ENCODE measurements around the gene GPBAR1. TPM values are rescaled to one million over a fixed set of nuclear protein-coding genes. Genes with fewer than 3 reads are reported as not detected.
A peak's percentile ranks its signal among the peaks of the same experiment; 100 is the strongest.

The GPBAR1 gene
- total RNA-seq, 1 experiment from 2014 or later: 0.29 TPM

DNA sequence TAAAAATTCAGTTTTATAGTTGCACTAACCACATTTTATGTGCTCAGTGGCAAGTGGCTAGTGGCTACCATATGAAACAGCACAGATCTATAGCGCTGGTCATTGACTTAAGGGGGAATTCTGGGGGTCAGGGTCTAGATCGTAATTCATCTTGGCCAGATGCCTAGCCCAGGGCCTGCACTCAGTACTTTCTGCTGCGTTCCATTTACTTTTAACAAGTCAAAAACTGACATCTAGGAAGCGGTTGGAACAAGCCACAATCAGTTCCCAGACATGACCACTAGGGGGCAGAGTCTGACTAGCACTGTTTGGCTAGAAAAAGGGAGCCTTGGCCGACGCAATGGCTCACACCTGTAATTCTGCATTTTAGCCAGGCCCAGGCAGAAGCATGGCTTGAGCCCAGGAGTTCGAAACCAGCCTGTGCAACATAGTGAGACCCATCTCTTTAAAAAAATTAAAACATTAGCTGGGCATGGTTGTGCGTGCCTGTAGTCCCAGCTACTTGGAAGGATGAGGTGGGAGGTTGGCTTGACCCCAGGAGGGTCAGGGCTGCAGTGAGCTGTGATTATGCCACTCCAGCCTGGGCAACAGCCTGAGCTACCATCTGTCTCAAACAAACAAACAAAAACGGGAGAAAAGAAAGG, 40.5 kb downstream of the GPBAR1 start:
- Histone ChIP-seq H3K36me3 (ENCODE audit: control insufficient read depth, insufficient read depth, low read length) (no peaks in the 10 kb centered on the region), H3K27me3 (replicated peaks; ENCODE audit: control insufficient read depth, insufficient read depth, low read length) (no peaks in the 10 kb centered on the region), H3K4me3 (ENCODE audit: low read depth, low read length) (no peak overlapping the region), H3K4me1 (peaks cover 18% of the 10 kb centered on the region), H3K9me3 (no peaks in the 10 kb centered on the region)
- intact Hi-C loops (cut with micrococcal nuclease; ENCODE audit: unreplicated experiment): loop anchor here (1.0 to 5.0 kb wide), 4 partner anchors 9 to 166 kb away; partner anchors contain the start of genes CATIP and TMBIM1
- BruUV-seq (replicated peaks): no TSS peak
- Mint-ChIP-seq H3K27ac (ENCODE audit: unreplicated experiment) (no peak overlapping the region), H3K27me3 (ENCODE audit: insufficient read depth, unreplicated experiment) (no peaks in the 10 kb centered on the region), H3K4me1 (ENCODE audit: low read depth, unreplicated experiment) (peaks cover 31% of the 10 kb centered on the region), H3K4me3 (ENCODE audit: unreplicated experiment) (no peak overlapping the region), H3K9me3 (ENCODE audit: unreplicated experiment) (no peaks in the 10 kb centered on the region), H3K36me3 (ENCODE audit: insufficient read depth, unreplicated experiment) (peaks cover 4% of the 10 kb centered on the region)
- ChIA-PET POLR2A (interaction anchor here (0.8 kb wide), 1 partner anchor 94 kb away, joined by 3 read pairs; no protein-coding TSS in a partner anchor), CTCF (interaction anchor here (1.8 kb wide), 1 partner anchor 95 kb away, joined by 6 read pairs; no protein-coding TSS in a partner anchor)
- DNase-seq: peak; percentile 91 to 93
- TF ChIP-seq, protein P1, sequence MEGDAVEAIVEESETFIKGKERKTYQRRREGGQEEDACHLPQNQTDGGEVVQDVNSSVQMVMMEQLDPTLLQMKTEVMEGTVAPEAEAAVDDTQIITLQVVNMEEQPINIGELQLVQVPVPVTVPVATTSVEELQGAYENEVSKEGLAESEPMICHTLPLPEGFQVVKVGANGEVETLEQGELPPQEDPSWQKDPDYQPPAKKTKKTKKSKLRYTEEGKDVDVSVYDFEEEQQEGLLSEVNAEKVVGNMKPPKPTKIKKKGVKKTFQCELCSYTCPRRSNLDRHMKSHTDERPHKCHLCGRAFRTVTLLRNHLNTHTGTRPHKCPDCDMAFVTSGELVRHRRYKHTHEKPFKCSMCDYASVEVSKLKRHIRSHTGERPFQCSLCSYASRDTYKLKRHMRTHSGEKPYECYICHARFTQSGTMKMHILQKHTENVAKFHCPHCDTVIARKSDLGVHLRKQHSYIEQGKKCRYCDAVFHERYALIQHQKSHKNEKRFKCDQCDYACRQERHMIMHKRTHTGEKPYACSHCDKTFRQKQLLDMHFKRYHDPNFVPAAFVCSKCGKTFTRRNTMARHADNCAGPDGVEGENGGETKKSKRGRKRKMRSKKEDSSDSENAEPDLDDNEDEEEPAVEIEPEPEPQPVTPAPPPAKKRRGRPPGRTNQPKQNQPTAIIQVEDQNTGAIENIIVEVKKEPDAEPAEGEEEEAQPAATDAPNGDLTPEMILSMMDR (IDR thresholded peaks at IDR 0.05; ENCODE audit: insufficient read depth in 1 of 2, low read depth in 1 of 2, low read length in 1 of 2, severe bottlenecking in 1 of 2, unreplicated experiment in 1 of 2): peak; percentile 95 to 96

DNA sequence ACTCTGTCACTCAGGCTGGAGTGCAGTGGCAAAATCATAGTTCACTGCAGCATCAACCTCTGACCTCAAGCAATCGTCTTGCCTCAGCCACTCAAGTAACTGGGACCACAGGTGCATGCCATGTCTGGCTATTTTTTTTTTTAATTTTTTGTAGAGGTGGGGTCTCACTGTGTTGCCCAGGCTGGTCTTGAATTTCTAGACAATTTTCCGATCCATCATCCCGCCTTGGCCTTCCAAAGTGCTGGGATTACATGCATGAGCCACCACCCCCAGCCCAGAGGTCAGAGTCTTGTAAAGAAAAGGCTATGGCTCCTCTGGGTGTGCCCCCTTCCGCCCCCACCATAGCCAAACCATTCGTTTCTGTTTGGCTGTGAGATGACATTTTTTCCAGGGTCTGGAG, 44.6 kb downstream of the GPBAR1 start:
- peaks cover 39% of the 10 kb centered on the region for H3K4me1 Mint-ChIP-seq (ENCODE audit: low read depth, unreplicated experiment)
- CTCF ChIA-PET: no interaction called here
- no peak overlapping the region for H3K27ac Mint-ChIP-seq (ENCODE audit: unreplicated experiment)
- Histone ChIP-seq H3K27me3 (replicated peaks; ENCODE audit: control insufficient read depth, insufficient read depth, low read length) (no peaks in the 10 kb centered on the region), H3K9me3 (no peaks in the 10 kb centered on the region), H3K4me3 (ENCODE audit: low read depth, low read length) (no peak overlapping the region), H3K4me1 (peaks cover 22% of the 10 kb centered on the region), H3K36me3 (ENCODE audit: control insufficient read depth, insufficient read depth, low read length) (no peaks in the 10 kb centered on the region)
- H3K4me3 Mint-ChIP-seq (ENCODE audit: unreplicated experiment): no peak overlapping the region
- POLR2A ChIA-PET: no interaction called here
- peaks cover 4% of the 10 kb centered on the region for H3K36me3 Mint-ChIP-seq (ENCODE audit: insufficient read depth, unreplicated experiment)
- no peaks in the 10 kb centered on the region for H3K9me3 Mint-ChIP-seq (ENCODE audit: unreplicated experiment)
- intact Hi-C loops (cut with micrococcal nuclease; ENCODE audit: unreplicated experiment): no loop called here
- TF ChIP-seq, protein P1 (IDR thresholded peaks at IDR 0.05; ENCODE audit: insufficient read depth in 1 of 2, low read depth in 1 of 2, low read length in 1 of 2, severe bottlenecking in 1 of 2, unreplicated experiment in 1 of 2): no peak
- BruUV-seq (replicated peaks): no TSS peak
- DNase-seq: no peak
- no peaks in the 10 kb centered on the region for H3K27me3 Mint-ChIP-seq (ENCODE audit: insufficient read depth, unreplicated experiment)

DNA sequence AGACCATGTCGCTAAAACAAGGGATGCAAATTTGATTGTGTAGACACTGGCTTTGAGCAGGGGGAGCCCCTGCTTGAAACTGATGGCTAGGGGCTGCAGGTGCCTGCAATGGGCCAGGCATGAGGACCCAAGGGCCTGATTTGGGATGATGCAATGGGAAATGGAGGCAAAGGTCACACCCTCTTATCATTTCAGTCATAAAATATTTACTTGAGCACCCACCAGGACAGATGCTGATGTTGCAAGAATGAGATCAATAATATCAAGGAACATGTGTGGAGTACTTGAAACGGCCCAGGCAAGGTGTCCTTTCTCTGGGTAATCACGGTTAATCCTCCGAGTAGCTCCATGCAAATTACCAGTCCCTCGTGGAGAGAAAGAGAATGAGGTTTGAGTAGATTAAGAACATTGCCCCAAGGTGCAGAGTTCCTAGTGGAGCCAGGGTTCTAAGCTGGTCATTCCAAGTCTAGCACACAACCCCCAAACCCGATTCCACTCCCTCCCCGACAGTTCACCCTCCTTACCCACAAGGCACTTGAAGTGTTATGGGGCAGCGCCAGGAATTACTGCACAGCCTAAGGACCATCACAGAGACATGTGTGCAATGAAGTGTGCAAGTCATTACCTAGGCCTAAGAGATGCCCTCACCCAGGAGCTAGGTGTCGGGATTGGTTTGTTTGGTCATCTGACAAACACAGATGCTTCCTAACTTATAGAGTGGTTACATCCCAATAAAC, 45.5 kb downstream of the GPBAR1 start:
- Mint-ChIP-seq H3K27ac (ENCODE audit: unreplicated experiment) (no peak overlapping the region), H3K4me3 (ENCODE audit: unreplicated experiment) (no peak overlapping the region), H3K27me3 (ENCODE audit: insufficient read depth, unreplicated experiment) (no peaks in the 10 kb centered on the region), H3K36me3 (ENCODE audit: insufficient read depth, unreplicated experiment) (peaks cover 3% of the 10 kb centered on the region), H3K9me3 (ENCODE audit: unreplicated experiment) (no peaks in the 10 kb centered on the region), H3K4me1 (ENCODE audit: low read depth, unreplicated experiment) (peaks cover 37% of the 10 kb centered on the region)
- Histone ChIP-seq H3K27me3 (replicated peaks; ENCODE audit: control insufficient read depth, insufficient read depth, low read length) (no peaks in the 10 kb centered on the region), H3K36me3 (ENCODE audit: control insufficient read depth, insufficient read depth, low read length) (no peaks in the 10 kb centered on the region), H3K9me3 (no peaks in the 10 kb centered on the region), H3K4me1 (peaks cover 26% of the 10 kb centered on the region), H3K4me3 (ENCODE audit: low read depth, low read length) (no peak overlapping the region)
- ChIA-PET CTCF (interaction anchor here (1.1 kb wide), 1 partner anchor 50 kb away, joined by 4 read pairs; the partner anchor contains the start of gene CATIP), POLR2A (no interaction called here)
- no TSS peak for BruUV-seq (replicated peaks)
- no peak for DNase-seq
- intact Hi-C loops (cut with micrococcal nuclease; ENCODE audit: unreplicated experiment): no loop called here
- TF ChIP-seq, protein P1 (IDR thresholded peaks at IDR 0.05; ENCODE audit: insufficient read depth in 1 of 2, low read depth in 1 of 2, low read length in 1 of 2, severe bottlenecking in 1 of 2, unreplicated experiment in 1 of 2): no peak
